ENCODE data around the gene NACC2.
"Not testable (repeated sequence)": the region's sequence is repeated elsewhere in the genome, so short reads cannot be mapped to it uniquely, and the experiment has no call there.

NACC2 gene

GRCh38 chr9:136036848-136037247 lies 58.2 kb downstream of the NACC2 start:
- DNase-seq (ENCODE audit: low read depth) = no peak
- no peak for TF ChIP-seq CTCF (IDR thresholded peaks at IDR 0.05; ENCODE audit: insufficient read depth, low read depth, low read length, missing control alignments)
- H3K4me3 ChIP-seq (ENCODE audit: low read length) = no peak overlapping the region

DNA sequence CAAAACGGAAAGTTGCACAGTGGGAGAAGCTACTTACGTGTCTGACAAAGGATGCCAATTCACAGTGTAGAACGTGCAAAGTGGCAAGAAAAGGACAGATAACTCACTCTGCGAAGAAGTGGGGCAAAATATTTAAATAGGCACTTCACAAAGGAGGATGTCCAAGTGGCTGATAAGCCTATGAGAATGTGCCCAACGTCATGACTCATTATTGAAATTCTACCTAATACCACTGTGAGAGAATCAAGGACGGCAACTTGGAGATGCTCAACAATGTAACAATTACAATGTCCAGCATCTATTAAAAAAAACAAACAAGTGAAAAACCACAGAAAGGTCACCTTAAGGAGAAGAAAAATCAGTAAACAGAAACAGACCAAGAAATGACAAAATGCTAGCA lies 59.0 kb downstream of the NACC2 start:
- H3K4me3 ChIP-seq (ENCODE audit: low read length) = no peak overlapping the region
- TF ChIP-seq CTCF (IDR thresholded peaks at IDR 0.05; ENCODE audit: insufficient read depth, low read depth, low read length, missing control alignments) = no peak
- no peak for DNase-seq (ENCODE audit: low read depth)

GRCh38 chr9:136031741-136032730 lies 63.1 kb downstream of the NACC2 start:
- no peak for DNase-seq (ENCODE audit: low read depth)
- no peak overlapping the region for H3K4me3 ChIP-seq (ENCODE audit: low read length)
- no peak for TF ChIP-seq CTCF (IDR thresholded peaks at IDR 0.05; ENCODE audit: insufficient read depth, low read depth, low read length, missing control alignments)

GRCh38 chr9:136031094-136031493 lies 64.0 kb downstream of the NACC2 start:
- no peak for TF ChIP-seq CTCF (IDR thresholded peaks at IDR 0.05; ENCODE audit: insufficient read depth, low read depth, low read length, missing control alignments)
- no peak overlapping the region for H3K4me3 ChIP-seq (ENCODE audit: low read length)

DNA sequence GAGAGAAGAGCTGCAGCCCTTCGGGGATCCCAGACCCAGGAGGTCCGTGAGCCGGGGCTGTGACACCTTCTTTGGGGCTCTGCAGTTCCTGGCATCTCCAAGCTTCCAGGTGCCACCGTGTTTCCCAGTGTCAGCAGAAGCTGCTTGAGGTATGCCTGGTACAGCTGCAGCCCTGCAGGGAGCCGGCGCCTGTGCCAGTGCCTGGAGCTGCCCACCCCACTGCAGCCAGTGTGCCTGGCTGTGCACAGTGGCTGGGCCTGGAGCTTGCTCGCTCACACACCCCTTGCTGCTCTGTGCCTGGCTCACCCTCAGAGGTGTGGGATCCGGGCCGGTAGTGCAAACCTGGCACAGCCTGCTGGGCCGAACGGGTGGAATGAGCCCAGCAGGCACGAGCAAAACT lies 65.5 kb downstream of the NACC2 start:
- no peak overlapping the region for H3K4me3 ChIP-seq (ENCODE audit: low read length)
- no peak for DNase-seq (ENCODE audit: low read depth)
- no peak for TF ChIP-seq CTCF (IDR thresholded peaks at IDR 0.05; ENCODE audit: insufficient read depth, low read depth, low read length, missing control alignments)

More at GRCh38 chr9:136031094-136031493, 64.0 kb downstream of the NACC2 start:
- no peak for DNase-seq (ENCODE audit: low read depth)

DNA sequence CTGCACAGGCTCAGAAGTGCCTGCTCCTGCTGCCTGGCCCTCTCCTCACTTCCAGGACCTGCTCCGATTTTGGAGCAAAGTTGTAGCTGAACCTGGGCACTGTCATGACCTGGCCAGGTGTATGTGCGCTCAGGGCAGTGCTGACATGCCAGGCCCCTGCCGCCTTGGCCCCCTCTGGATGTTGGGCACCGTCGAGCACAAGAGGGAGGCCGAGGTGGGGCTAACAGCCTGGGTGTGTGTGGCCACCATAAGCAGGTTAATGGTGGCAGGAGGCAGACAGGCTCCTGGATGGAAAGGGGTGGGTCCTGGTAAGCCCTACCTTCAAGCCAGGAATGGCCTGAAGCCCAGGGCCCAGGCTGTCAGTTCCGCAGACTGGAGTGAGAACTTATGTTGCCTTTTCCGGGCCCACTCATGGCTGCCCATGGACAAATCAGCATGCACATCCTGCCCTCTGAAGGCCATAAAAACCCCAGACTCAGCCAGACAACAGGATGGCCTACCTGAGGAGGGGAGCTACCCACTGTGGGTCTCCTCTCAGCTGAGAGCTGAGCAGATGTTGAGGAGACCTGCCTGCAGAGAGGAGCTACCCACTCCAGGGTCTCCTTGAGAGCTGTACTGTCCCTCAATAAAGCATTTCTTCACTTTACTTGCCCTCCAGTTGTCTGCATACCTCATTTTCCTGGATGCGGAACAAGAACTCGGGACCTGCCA lies 66.2 kb downstream of the NACC2 start:
- DNase-seq (ENCODE audit: low read depth) = no peak
- H3K4me3 ChIP-seq (ENCODE audit: low read length) = no peak overlapping the region
- TF ChIP-seq CTCF (IDR thresholded peaks at IDR 0.05; ENCODE audit: insufficient read depth, low read depth, low read length, missing control alignments) = no peak

- not testable (repeated sequence) for DNase-seq (ENCODE audit: low read depth); H3K4me3 ChIP-seq (ENCODE audit: low read length)
Observed at GRCh38 chr9:136026943-136027289, 68.2 kb downstream of the NACC2 start.
